ENCODE data around the gene CFI.

CFI gene

DNA sequence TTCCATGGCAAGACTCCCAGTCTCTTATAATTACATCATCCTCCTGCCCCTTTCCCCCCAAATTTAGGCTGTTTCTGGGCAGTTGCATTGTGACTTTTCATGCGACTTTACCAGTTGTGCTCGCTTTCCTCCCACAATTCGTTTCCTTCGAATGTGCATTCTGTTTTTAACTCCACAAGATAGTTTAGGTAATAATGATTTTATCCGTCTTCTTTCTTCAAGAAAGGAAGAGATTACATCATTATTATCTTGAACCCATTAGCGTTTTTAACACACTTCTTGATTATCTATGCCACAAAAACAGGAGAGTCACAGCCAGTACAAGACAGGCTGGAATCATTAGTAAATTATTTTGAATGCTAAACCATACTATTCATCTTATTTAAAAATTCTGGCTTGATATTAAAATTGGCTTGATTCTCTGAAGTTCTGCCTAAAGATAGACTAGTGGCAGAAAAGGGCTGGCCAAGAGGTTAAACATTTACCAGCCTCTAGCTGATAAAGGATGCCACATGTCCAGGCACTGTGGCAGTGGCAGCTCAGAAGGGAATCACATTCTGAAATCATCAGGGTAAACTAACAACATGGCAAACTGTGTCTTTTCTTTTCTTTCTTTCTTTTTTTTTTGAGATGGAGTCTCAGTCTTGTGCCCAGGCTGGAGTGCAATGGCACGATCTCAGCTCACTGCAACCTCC, 52.3 kb downstream of the CFI start:
- H3K4me3 ChIP-seq (ENCODE audit: low read depth, low read length): no peak overlapping the region
- DNase-seq (ENCODE audit: low read depth): no peak
- TF ChIP-seq, protein P1, sequence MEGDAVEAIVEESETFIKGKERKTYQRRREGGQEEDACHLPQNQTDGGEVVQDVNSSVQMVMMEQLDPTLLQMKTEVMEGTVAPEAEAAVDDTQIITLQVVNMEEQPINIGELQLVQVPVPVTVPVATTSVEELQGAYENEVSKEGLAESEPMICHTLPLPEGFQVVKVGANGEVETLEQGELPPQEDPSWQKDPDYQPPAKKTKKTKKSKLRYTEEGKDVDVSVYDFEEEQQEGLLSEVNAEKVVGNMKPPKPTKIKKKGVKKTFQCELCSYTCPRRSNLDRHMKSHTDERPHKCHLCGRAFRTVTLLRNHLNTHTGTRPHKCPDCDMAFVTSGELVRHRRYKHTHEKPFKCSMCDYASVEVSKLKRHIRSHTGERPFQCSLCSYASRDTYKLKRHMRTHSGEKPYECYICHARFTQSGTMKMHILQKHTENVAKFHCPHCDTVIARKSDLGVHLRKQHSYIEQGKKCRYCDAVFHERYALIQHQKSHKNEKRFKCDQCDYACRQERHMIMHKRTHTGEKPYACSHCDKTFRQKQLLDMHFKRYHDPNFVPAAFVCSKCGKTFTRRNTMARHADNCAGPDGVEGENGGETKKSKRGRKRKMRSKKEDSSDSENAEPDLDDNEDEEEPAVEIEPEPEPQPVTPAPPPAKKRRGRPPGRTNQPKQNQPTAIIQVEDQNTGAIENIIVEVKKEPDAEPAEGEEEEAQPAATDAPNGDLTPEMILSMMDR (IDR thresholded peaks at IDR 0.05; ENCODE audit: low read depth, low read length, missing control alignments): no peak

DNA sequence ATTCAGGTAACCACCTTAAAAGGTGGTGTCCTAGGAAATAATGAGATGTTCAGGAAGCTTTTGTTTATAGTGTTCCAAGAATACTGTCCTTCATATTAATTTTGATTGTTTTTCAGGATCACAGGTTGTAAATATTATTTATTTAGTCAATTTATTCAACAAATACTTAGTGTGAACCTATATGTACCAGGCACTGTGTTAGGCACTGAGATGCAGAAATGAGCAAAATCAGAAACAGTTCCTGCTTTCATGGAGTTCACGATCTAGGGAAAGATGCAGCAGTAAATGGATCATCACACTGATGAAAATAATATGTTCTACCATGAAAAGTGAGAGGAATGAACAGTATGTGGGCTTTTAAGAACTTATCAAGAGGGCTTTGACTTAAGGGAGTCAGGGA, 53.7 kb downstream of the CFI start:
- H3K4me3 ChIP-seq (ENCODE audit: low read depth, low read length): no peak overlapping the region
- DNase-seq (ENCODE audit: low read depth): no peak
- TF ChIP-seq, protein P1 (IDR thresholded peaks at IDR 0.05; ENCODE audit: low read depth, low read length, missing control alignments): no peak

DNA sequence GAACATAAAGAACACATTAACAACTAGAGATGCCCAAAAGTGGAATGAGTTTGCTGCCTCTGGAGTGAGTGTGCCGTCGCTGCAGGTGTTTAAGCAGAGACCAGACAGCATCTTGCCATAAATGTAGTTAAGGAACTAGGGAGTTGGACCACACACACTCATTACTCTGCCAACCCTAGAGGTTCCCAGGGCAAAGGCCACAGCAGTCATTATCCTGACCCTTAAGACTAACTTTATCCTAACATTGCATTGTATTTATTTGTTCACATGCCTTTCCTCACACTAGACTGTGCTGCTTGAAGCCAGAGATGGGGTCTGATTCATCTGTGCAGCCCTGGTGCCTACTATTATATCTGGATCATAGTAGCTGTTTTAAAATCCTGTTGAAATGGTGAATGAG, 55.1 kb downstream of the CFI start:
- no peak for DNase-seq (ENCODE audit: low read depth)
- TF ChIP-seq, protein P1 (IDR thresholded peaks at IDR 0.05; ENCODE audit: low read depth, low read length, missing control alignments): no peak
- no peak overlapping the region for H3K4me3 ChIP-seq (ENCODE audit: low read depth, low read length)

DNA sequence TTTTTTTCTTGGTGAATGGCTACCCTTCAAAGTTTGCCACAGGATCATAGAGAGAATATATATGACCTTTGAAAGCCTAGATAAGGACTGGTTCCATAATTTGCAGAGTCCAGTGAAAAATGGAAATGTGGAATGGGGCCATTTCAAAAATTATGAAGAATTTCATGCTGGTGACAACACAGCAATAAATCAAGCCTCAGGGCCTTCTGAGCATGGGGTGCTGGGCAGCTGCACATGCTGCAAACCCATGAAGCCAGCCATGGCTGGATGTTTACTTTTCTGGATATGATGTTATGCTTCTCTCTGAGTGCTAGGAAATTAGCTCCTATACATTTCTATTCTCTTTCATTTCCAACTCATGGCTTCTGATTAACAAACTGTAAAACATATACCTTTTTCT, 56.0 kb downstream of the CFI start:
- TF ChIP-seq, protein P1 (IDR thresholded peaks at IDR 0.05; ENCODE audit: low read depth, low read length, missing control alignments): no peak
- no peak overlapping the region for H3K4me3 ChIP-seq (ENCODE audit: low read depth, low read length)
- DNase-seq (ENCODE audit: low read depth): no peak

DNA sequence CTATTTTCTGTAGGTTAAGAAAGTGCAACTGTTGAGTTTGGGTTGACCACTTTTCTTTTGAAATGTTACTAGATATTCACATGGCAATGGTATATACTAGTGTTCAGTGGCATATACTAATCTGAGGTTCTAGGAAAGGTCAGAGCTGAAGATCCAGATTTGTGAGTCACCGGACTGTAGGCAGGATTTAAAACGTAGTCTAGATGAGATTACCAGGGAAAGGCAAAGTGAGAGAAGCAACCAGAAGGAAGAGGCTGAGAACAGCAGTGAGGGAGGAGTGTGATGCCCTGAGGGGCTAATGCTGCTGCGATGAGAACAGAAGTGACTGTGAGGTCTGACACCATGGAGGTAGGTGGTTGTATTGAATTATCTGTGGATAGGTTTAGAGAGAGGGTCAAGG, 62.3 kb downstream of the CFI start:
- TF ChIP-seq, protein P1 (IDR thresholded peaks at IDR 0.05; ENCODE audit: low read depth, low read length, missing control alignments): no peak
- H3K4me3 ChIP-seq (ENCODE audit: low read depth, low read length): no peak overlapping the region
- DNase-seq (ENCODE audit: low read depth): no peak

DNA sequence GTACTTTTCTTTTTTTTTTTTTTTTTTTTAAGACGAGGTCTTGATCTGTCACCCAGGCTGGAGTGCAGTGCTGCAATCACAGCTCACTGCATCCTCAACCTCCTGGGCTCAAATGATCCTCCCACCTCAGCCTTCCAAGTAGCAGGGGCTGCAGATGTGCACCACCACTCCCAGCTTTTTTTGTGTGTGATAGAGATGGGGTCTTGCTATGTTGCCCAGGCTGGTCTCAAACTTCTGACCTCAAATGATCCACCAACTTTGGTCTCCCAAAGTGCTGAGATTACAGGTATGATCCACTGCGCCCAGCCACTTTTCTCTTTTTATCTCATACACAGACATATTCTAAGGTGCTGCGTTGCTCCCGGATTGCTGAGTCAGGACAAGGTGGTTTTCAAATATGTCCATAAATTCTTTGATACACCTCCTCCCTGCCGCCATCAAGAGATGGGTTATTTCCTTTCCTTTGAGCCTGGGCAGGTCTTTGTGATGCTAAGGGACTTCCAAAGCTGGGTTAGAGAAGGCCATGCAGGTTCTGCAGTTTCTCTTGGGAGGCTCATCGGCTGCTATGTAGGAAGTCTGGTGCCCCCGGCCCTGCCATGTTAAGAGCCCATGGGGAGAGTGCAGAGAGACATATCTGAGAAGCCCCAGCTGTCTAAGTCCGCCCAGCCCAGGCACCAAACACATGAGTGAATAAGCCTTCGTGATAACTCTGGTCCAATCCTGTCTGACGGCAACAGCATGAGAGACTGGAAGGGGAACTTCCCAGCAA, 63.5 kb downstream of the CFI start:
- no peak for DNase-seq (ENCODE audit: low read depth)
- TF ChIP-seq, protein P1 (IDR thresholded peaks at IDR 0.05; ENCODE audit: low read depth, low read length, missing control alignments): no peak
- H3K4me3 ChIP-seq (ENCODE audit: low read depth, low read length): no peak overlapping the region
